SIG-M5 treated with dmso at 0.1 percent for 504 hours (cell line): Measurements from ENCODE around the gene PRR19.

Experiments
- DNase-seq: peaks from one replicate; lab custom pipeline; 2025; ENCODE audit not compliant: unreplicated experiment; lab: John Stamatoyannopoulos, UW

PRR19 gene

DNA sequence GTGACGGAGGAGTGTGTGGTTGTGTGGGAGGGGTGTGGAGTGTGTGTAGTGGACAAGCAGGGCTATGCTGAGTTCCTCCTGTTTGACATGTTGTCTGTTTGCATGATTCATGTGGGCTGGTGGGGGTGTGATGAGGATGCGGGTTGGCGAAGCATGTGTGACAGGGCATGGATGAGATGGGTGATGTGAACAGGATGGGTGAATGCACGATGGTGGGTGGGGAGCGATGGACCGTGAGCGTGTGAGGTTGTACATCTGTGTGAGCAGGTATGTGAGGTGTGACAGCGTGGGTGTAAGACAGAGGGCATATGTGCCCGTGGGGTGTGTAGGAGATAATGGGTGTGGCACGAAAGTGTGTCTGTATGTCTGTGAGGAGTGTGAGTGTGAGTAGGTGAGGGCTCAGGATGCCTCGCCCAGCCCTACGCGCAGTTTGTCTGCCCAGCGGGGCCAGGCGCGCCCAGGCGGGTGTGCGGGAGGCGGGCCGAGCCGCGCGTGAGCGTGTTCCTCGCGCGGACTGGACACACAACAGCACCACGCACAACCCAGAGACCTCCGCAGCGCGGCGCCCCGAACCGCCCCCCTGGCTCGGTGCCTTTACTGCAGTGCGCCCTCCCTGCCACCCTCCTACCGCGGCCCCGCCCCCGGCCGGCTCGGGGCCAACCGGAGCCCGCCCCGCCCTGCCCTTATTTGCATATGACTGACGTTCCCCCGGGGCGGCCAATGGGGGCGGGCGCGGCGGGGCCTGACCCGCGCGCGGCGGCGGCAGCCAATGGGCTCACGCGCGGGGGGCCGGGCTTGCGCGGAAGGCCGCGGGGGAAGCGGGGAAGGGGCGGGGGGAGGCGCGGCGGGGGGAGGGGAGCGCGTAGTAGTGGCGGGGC, 18.5 kb upstream of the PRR19 start:
- peak; percentile 88 for DNase-seq

- DNase-seq: peak; percentile 66
Measured at GRCh38 chr19:42284066-42284501, 17.8 kb upstream of the PRR19 start.

- no peak for DNase-seq
Measured at GRCh38 chr19:42284591-42285341, 17.2 kb upstream of the PRR19 start.

DNA sequence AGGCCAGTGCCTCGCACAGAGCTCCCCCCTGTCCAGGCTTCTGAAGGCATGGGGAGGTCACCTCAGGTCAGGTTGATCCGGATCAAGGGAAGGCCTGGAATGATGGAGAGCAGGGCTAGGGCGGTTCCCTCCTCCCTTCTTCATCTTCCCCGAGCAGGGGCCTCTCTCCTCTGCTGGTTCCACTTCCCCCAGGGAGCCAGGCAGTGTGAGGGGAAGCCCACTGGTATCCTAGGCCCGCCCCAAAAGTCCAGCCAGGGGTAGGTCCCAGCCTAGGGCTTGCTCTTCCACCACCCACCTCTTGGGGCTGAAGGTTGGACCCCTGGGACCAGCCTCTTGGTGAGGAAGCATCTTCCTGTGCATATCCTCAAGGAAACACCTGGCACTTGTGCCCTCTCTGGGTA, 16.4 kb upstream of the PRR19 start:
- DNase-seq: no peak

DNA sequence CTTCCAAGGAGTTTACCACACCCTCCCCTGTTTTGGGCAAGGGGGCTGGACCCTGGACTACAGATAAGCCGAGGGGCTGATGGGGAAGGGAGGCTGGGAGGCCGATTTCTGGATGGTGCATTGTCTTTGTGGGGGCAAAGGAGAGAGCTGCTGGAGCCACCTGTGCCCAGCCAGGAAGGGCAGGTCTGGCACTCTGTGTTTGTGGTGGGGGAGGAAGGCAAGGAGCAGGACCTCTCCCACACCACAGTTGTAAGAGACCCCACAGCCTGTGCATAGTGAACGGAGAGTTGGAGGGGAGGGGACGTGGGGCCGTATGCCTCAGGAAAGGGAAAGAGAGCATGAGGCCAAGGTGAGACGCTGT, 16.0 kb upstream of the PRR19 start:
- no peak for DNase-seq

DNA sequence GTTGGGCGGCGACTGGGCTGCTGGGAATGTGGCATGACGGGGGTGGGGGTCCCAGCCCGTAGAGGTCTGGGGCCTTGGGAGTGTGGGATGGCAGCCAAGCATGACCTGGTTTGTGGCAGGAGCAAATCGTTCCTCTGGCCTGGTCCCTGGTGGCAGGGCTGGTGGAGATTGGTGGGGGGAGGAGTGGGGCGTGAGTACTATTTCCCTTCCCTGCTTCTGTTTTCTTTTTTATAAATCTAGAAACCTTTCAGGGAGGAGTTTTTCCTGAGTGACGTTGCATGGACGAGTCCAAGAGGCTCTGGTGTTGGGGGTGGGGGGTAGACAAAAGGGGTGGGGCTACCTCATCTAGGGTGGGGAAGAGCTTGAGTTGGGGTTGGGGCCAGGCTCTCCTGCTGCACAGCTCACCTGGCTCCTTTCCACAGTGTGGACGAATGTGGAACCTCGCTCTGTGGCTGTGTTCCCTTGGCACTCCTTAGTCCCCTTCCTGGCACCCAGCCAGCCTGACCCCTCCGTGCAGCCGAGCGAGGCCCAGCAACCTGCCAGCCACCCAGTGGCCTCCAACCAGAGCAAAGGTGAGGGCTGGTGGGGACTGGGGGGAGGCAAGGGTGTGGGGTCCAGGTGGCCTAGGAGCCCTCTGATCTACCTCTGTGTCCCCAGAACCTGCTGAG, 15.4 kb upstream of the PRR19 start:
- DNase-seq: no peak

DNA sequence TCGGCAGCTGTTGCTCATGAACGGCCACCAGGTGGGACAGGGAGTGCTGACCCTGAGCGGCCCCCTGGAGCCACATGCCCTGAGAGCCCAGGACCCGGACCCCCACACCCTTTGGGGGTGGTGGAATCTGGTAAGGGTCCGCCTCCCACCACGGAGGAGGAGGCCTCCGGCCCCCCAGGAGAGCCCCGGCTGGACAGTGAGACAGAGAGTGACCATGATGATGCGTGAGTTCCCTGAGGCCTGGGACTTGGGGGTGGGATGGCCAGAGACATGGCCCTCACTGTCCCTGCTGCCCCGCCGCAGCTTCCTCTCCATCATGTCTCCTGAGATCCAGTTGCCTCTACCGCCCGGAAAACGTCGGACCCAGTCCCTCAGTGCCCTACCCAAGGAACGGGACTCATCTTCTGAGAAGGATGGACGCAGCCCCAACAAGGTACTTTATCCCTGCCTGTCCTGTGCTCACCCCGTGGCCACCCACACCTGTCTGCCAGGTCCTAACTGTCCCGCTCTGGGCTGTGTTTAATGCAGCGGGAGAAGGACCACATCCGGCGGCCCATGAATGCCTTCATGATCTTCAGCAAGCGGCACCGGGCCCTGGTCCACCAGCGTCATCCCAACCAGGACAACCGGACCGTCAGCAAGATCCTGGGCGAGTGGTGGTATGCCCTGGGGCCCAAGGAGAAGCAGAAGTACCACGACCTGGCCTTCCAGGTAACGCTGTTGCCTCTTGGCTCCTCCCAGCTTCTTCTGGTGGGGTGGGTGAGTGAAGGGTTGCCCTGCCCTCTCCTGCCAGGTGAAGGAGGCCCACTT, 14.7 kb upstream of the PRR19 start:
- no peak for DNase-seq

- no peak for DNase-seq
Measured at GRCh38 chr19:42287827-42288107, 14.2 kb upstream of the PRR19 start.

DNA sequence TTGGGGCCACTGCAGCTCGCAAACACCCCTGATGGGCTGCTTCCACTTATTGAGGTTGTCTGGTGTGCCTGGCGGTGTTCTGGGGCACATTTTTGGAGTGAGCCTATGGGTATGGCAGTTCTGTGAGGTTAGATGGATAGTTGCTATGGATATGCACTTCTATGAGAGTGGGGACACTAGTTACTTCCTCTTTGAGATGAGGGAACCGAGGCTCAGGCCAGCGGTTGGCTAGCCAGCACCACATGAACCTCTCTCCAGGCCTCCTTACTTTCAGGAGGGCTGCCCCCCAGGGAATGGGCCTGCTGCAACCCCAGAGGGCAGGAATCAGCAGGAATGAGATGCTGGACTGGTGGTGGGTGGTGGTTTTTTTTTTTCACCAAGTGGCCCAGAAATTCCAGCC, 13.5 kb upstream of the PRR19 start:
- DNase-seq: peak; percentile 52

GRCh38 chr19:42288881-42289555, 12.9 kb upstream of the PRR19 start:
- DNase-seq: no peak

- no peak for DNase-seq
Measured at GRCh38 chr19:42289556-42290041, 12.3 kb upstream of the PRR19 start.

GRCh38 chr19:42290136-42290522, 11.8 kb upstream of the PRR19 start:
- DNase-seq: no peak

GRCh38 chr19:42290523-42291434, 11.2 kb upstream of the PRR19 start:
- DNase-seq: peak; percentile 19

DNA sequence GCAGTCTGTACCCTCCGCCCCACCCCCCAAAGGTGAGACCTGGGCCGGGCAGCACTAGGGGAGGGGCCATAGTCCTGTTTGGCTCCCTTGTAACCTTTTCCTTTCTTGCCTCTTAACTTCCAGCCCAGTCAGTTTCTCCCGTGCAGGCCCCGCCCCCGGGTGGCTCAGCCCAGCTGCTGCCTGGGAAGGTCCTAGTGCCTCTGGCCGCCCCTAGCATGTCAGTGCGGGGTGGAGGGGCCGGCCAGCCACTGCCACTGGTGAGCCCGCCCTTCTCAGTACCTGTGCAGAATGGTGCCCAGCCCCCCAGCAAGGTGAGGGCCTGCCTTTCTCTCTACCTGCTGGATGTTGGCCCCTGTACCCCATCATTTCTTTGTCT, 10.5 kb upstream of the PRR19 start:
- DNase-seq: peak; percentile 19

DNA sequence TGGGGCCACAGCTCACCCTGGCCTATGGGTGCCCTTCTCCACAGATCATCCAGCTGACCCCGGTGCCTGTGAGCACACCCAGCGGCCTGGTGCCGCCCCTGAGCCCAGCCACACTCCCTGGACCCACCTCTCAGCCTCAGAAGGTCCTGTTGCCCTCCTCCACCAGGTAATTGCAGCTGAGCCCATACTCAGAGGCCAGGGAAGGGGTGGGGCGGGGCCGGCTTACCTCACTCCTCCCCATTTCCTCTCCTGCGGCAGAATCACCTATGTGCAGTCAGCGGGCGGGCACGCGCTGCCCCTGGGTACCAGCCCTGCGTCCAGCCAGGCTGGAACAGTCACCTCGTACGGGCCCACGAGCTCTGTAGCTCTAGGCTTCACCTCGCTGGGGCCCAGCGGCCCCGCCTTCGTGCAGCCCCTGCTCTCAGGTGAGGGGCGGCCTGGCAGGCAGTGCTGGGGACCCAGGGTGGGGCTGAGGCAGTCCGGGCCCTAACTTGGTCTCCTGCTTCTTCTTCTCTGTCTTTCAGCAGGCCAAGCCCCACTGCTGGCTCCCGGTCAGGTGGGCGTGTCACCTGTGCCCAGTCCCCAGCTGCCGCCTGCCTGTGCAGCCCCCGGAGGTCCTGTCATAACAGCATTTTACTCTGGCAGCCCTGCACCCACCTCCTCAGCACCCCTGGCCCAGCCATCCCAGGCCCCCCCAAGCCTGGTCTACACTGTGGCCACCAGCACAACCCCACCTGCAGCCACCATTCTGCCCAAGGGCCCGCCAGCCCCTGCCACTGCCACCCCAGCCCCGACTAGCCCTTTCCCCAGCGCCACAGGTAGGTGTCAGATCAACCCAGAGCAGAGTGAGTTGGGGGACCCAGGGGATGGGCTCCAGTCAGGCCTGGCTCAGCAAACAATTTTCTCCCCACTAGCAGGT, 9.6 kb upstream of the PRR19 start:
- DNase-seq: no peak

DNA sequence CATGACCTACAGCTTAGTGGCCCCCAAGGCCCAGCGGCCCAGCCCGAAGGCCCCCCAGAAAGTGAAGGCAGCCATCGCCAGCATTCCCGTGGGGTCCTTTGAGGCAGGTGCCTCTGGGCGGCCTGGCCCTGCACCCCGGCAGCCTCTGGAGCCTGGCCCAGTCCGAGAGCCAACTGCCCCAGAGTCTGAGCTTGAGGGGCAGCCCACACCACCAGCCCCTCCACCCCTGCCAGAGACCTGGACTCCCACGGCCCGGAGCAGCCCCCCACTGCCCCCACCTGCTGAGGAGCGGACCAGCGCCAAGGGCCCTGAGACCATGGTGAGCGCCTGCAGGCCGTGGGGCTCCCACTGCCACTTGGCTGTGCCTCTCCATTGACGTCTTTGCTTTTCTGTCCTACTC, 9.0 kb upstream of the PRR19 start:
- DNase-seq: no peak

DNA sequence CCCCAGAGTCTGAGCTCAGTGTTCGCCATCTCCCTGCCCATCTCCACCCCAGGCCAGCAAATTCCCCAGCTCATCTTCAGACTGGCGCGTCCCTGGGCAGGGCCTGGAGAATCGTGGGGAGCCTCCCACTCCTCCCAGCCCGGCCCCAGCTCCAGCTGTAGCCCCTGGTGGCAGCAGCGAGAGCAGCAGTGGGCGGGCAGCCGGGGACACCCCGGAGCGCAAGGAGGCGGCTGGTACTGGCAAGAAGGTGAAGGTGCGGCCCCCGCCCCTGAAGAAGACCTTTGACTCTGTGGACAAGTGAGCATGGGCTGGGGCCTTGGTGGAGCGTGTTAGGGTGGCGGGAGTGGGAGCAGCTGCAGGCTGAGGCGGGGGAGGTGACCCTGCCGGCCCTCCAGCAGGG, 8.4 kb upstream of the PRR19 start:
- DNase-seq: no peak

- DNase-seq: no peak
Measured at GRCh38 chr19:42293948-42294347, 8.0 kb upstream of the PRR19 start.
